ENCODE results near the gene CEP85.

GRCh38 chr1:26213335-26213905 is 20.6 kb upstream of the CEP85 start:
- TF ChIP-seq, protein P1, sequence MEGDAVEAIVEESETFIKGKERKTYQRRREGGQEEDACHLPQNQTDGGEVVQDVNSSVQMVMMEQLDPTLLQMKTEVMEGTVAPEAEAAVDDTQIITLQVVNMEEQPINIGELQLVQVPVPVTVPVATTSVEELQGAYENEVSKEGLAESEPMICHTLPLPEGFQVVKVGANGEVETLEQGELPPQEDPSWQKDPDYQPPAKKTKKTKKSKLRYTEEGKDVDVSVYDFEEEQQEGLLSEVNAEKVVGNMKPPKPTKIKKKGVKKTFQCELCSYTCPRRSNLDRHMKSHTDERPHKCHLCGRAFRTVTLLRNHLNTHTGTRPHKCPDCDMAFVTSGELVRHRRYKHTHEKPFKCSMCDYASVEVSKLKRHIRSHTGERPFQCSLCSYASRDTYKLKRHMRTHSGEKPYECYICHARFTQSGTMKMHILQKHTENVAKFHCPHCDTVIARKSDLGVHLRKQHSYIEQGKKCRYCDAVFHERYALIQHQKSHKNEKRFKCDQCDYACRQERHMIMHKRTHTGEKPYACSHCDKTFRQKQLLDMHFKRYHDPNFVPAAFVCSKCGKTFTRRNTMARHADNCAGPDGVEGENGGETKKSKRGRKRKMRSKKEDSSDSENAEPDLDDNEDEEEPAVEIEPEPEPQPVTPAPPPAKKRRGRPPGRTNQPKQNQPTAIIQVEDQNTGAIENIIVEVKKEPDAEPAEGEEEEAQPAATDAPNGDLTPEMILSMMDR (conservative IDR thresholded peaks at IDR 0.05 in 1 of 2, IDR thresholded peaks at IDR 0.05 in 1 of 2; ENCODE audit: extremely low read depth in 1 of 2, insufficient read depth in 1 of 2, low read depth in 1 of 2, low read length in 2 of 2): no peak
- TF ChIP-seq EZH2 (IDR thresholded peaks at IDR 0.05; ENCODE audit: borderline replicate concordance, low read length): no peak

Measured in mammary epithelial cell (primary cell).